ENCODE data around the gene KLF16.

The KLF16 gene

DNA sequence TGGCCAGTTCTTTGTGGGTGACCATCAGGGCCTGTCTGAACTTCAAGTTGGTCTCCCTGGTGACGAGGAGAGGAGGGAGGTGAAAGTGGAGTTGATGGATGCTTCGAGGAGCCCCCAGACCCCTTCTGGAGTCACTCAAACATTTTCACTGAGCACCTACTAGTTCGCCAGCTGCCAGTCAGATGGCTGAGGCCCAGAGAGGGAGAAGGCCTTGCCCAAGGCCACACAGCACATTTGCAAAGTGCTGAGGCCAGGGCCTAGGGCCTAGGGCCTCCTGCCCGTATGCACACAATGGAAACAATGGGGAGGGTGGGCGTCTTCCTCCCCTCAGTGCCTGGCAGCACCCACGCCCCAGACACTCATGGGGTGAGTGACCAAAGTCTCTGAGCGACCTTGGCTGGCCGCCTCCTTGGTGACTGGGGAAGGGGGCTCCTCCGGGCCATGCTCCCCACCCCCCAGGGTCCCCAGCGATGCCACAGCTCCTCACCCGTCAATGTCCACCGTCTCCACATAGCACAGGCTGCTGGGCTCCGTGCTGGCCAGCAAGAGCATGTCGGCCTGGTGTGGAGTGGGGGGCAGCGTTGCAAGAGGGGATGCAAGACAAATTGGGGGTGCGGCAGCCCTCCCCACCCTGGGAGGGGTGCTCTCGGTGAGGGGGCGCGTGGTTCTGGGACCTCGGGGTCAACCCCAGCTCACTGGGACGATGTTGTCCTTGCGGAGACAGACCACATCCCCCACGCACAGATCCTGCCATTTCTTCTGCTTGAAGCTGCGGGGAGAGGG is 57.8 kb downstream of the KLF16 start:
- DNase-seq, result no peak

GRCh38 chr19:1804858-1805257 is 58.5 kb downstream of the KLF16 start:
- DNase-seq, result no peak

All from NCI-H1092 treated with DMSO at 0.1 percent for 48 hours (cell line).